Body of pancreas (tissue), 4 donors: ENCODE data around the gene AADACL4.

Source experiments
- POLR2A ChIP-seq, 3 donors: fragments of 450-650 bp; IDR thresholded peaks; one replicate each; pipeline ENCODE4 v1.6.1; 2016; ENCODE audit warnings: antibody characterized with exemption in 3 of 3, mild to moderate bottlenecking in 2 of 3
- TF ChIP-seq, protein P1 (sequence below), 7 experiments: fragments of 450-650 bp in 4 of 7; fragments of 200-600 bp in 3 of 7; sonication (generic) in 3 of 7; IDR thresholded peaks; one replicate each; pipeline ENCODE4 v1.5.1; 2016 to 2019; ENCODE audit warnings: antibody characterized with exemption in 7 of 7

- TF ChIP-seq, protein P1, sequence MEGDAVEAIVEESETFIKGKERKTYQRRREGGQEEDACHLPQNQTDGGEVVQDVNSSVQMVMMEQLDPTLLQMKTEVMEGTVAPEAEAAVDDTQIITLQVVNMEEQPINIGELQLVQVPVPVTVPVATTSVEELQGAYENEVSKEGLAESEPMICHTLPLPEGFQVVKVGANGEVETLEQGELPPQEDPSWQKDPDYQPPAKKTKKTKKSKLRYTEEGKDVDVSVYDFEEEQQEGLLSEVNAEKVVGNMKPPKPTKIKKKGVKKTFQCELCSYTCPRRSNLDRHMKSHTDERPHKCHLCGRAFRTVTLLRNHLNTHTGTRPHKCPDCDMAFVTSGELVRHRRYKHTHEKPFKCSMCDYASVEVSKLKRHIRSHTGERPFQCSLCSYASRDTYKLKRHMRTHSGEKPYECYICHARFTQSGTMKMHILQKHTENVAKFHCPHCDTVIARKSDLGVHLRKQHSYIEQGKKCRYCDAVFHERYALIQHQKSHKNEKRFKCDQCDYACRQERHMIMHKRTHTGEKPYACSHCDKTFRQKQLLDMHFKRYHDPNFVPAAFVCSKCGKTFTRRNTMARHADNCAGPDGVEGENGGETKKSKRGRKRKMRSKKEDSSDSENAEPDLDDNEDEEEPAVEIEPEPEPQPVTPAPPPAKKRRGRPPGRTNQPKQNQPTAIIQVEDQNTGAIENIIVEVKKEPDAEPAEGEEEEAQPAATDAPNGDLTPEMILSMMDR (IDR thresholded peaks at IDR 0.05): peak in 1 of 7 experiments; percentile 6
- TF ChIP-seq POLR2A (IDR thresholded peaks at IDR 0.05): peak in 1 of 3 donors; percentile 23
Measured at GRCh38 chr1:12618965-12619791, 24.7 kb upstream of the AADACL4 start.
